ENCODE measurements around the gene SRI. TPM values are rescaled to one million over a fixed set of nuclear protein-coding genes. Genes with fewer than 3 reads are reported as not detected.

The SRI gene
- polyA plus RNA-seq, 1 donor (not counting 4 experiments of a cell fraction or from before 2014, with no cell fraction given) = 206 TPM

- Histone ChIP-seq H3K9me1 (ENCODE audit: control insufficient read depth, extremely low read depth, insufficient read depth, low read length) (no peaks in the 10 kb centered on the region), H3K4me3 (ENCODE audit: control insufficient read depth in 2 of 3, extremely low read depth in 1 of 3, insufficient read depth in 2 of 3, low read depth in 1 of 3, low read length in 3 of 3) (no peak overlapping the region), H3K4me1 (ENCODE audit: control insufficient read depth, extremely low read depth, insufficient read depth, low read length) (no peaks in the 10 kb centered on the region), H2AFZ (ENCODE audit: control insufficient read depth, low read length) (no peak overlapping the region), H3K9ac (ENCODE audit: control insufficient read depth, extremely low read depth, insufficient read depth, low read length) (no peak overlapping the region), H3K4me2 (ENCODE audit: control insufficient read depth, extremely low read depth, insufficient read depth, low read depth, low read length) (no peak overlapping the region), H3K9me3 (ENCODE audit: control insufficient read depth, low read depth, low read length) (no peaks in the 10 kb centered on the region), H3K79me2 (ENCODE audit: control insufficient read depth, insufficient read depth, low read length) (no peaks in the 10 kb centered on the region), H3K36me3 (ENCODE audit: control insufficient read depth in 2 of 2, extremely low read depth in 1 of 2, insufficient read depth in 2 of 2, low read length in 2 of 2) (peaks cover 12 to 22% of the 10 kb centered on the region in 2 experiments), H3K27ac (ENCODE audit: control insufficient read depth, insufficient read depth, low read length) (no peak overlapping the region), H4K20me1 (ENCODE audit: control insufficient read depth, extremely low read depth, insufficient read depth, low read length) (no peaks in the 10 kb centered on the region), H3K27me3 (ENCODE audit: control insufficient read depth, extremely low read depth, insufficient read depth, low read length) (no peaks in the 10 kb centered on the region)
- no peak for TF ChIP-seq EZH2 (IDR thresholded peaks at IDR 0.05; ENCODE audit: low read length)
- TF ChIP-seq, protein P1, sequence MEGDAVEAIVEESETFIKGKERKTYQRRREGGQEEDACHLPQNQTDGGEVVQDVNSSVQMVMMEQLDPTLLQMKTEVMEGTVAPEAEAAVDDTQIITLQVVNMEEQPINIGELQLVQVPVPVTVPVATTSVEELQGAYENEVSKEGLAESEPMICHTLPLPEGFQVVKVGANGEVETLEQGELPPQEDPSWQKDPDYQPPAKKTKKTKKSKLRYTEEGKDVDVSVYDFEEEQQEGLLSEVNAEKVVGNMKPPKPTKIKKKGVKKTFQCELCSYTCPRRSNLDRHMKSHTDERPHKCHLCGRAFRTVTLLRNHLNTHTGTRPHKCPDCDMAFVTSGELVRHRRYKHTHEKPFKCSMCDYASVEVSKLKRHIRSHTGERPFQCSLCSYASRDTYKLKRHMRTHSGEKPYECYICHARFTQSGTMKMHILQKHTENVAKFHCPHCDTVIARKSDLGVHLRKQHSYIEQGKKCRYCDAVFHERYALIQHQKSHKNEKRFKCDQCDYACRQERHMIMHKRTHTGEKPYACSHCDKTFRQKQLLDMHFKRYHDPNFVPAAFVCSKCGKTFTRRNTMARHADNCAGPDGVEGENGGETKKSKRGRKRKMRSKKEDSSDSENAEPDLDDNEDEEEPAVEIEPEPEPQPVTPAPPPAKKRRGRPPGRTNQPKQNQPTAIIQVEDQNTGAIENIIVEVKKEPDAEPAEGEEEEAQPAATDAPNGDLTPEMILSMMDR (optimal IDR thresholded peaks at IDR 0.05 in 1 of 3, IDR thresholded peaks at IDR 0.05 in 1 of 3, conservative IDR thresholded peaks at IDR 0.05 in 1 of 3; ENCODE audit: extremely low read depth in 1 of 3, insufficient read depth in 2 of 3, low read length in 3 of 3) = no peak
- DNase-seq (ENCODE audit: low read depth, low spot score) = no peak
- no peak for FAIRE-seq
- dilution Hi-C loops (cut with MboI; ENCODE audit: extremely low pct_ligation_motif_present, low sequenced_read_pairs) = no loop called here
These were observed 14.7 kb downstream of the SRI start for GRCh38 chr7:88205179-88205578.

DNA sequence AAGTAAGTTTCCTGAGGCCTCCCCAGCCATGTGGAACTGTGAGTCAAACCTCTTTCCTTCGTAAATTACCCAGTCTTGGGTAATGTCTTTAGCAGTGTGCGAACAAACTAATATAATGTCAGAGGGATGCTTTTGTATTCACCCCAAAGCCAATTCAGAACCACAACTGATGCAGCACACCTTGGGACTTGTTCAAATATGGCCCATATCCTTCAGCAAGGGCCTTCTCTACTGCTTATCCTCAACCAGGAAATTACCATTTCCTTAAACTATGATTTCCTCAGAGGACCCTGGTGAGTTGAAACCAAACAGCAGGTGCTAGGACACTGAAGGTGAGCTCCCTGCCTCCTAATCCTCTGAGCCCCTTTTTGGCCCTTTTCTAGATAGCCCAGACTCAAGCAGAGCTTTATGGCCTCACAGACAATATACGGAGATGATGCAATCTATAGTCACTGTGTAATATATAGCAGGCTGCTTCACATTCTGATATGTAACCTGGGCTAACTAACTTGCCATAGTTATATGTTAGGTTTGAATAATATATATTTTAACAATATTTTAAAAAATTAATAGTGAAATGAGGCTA is 15.2 kb downstream of the SRI start:
- H3K36me3 ChIP-seq (ENCODE audit: control insufficient read depth in 2 of 2, extremely low read depth in 1 of 2, insufficient read depth in 2 of 2, low read length in 2 of 2) = peaks cover 11 to 18% of the 10 kb centered on the region in 2 experiments
- no peak overlapping the region for H3K9ac ChIP-seq (ENCODE audit: control insufficient read depth, extremely low read depth, insufficient read depth, low read length)
- no peak for DNase-seq (ENCODE audit: low read depth, low spot score)
- H2AFZ ChIP-seq (ENCODE audit: control insufficient read depth, low read length) = no peak overlapping the region
- H3K79me2 ChIP-seq (ENCODE audit: control insufficient read depth, insufficient read depth, low read length) = no peaks in the 10 kb centered on the region
- no peak for FAIRE-seq
- H3K27ac ChIP-seq (ENCODE audit: control insufficient read depth, insufficient read depth, low read length) = no peak overlapping the region
- H3K4me2 ChIP-seq (ENCODE audit: control insufficient read depth, extremely low read depth, insufficient read depth, low read depth, low read length) = no peak overlapping the region
- H3K27me3 ChIP-seq (ENCODE audit: control insufficient read depth, extremely low read depth, insufficient read depth, low read length) = no peaks in the 10 kb centered on the region
- no peaks in the 10 kb centered on the region for H4K20me1 ChIP-seq (ENCODE audit: control insufficient read depth, extremely low read depth, insufficient read depth, low read length)
- dilution Hi-C loops (cut with MboI; ENCODE audit: extremely low pct_ligation_motif_present, low sequenced_read_pairs) = no loop called here
- H3K9me3 ChIP-seq (ENCODE audit: control insufficient read depth, low read depth, low read length) = no peaks in the 10 kb centered on the region
- H3K4me3 ChIP-seq (ENCODE audit: control insufficient read depth in 2 of 3, extremely low read depth in 1 of 3, insufficient read depth in 2 of 3, low read depth in 1 of 3, low read length in 3 of 3) = no peak overlapping the region
- no peaks in the 10 kb centered on the region for H3K4me1 ChIP-seq (ENCODE audit: control insufficient read depth, extremely low read depth, insufficient read depth, low read length)
- no peaks in the 10 kb centered on the region for H3K9me1 ChIP-seq (ENCODE audit: control insufficient read depth, extremely low read depth, insufficient read depth, low read length)
- no peak for TF ChIP-seq EZH2 (IDR thresholded peaks at IDR 0.05; ENCODE audit: low read length)
- TF ChIP-seq, protein P1 (optimal IDR thresholded peaks at IDR 0.05 in 1 of 3, IDR thresholded peaks at IDR 0.05 in 1 of 3, conservative IDR thresholded peaks at IDR 0.05 in 1 of 3; ENCODE audit: extremely low read depth in 1 of 3, insufficient read depth in 2 of 3, low read length in 3 of 3) = no peak
